Central memory CD4-positive, alpha-beta T cell (primary cell): ENCODE data around the gene LUC7L.
"Not testable (repeated sequence)": the region's sequence is repeated elsewhere in the genome, so short reads cannot be mapped to it uniquely, and the experiment has no call there.

ENCODE experiments used
- DNase-seq: peaks from one replicate; pipeline ENCODE4 v3.0.0; 2022

Gene LUC7L

DNA sequence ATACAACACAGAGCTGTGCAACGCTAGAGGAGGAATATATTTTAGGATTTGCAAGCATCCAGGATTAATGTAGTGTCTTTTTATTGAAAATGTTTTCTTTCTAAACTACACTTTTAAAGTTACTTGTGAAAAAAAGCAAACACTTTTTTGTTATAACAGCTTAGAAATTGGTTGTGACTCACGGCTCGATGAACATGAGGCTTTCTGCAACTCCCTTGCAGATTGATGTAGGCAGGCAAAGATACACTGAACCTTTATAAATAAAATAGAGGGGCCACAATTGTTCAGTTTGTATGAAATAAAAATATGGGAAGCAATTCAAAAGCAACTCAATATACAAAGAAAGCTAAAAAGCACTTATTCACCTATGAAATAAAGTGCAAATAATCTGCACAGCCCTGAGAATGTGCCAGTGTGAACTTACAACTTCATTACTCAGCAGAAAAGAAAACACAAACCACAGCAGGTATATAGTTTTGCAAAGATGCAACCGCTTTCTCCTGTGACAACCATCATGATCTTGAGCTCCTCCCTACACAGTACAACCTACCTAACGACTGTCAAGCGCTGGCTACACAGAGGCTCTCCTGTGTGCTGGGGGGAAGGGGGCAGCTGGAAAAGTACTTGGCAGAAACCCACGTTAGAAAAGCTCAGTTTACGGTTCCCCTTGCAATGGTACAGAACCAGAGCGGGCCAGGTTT, 948 bp downstream of the LUC7L start:
- DNase-seq: no peak

DNA sequence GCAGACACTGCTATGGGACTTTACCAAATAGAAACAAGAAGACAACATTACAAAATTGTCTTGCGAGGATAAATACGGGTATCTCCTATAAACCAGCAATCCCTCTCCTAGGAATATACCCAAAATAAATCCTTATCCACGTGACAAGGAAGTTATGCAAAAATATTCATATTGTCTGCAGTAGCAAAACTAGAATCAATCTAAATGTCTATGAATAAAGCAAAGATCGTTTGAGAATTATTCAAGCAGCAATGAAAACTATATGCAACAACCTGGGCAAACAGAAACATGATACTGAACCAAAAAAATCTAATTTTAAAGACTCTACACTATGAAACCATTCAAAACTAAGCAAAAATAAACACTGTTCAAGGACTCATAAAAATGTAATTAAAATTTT, 9.2 kb downstream of the LUC7L start:
- DNase-seq: no peak

DNA sequence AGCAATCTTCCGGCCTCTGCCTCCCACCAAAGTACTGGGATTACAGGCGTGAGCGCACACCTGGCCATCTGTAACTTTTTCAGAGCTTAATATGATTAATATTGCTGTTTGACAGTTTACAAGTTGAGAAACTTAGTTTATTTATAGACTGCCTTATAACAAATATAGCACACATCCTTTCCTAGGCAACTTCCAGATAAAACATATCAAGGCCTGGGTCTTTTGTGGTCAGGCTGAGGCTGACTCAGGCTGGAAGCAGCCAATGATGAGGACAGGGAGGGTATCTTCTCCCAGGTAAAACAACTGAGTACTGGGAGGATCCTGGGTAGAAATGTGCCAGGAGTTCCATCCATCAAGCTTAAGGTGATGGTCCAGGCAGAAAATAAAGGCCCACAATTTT, 16.2 kb downstream of the LUC7L start:
- DNase-seq: no peak

DNA sequence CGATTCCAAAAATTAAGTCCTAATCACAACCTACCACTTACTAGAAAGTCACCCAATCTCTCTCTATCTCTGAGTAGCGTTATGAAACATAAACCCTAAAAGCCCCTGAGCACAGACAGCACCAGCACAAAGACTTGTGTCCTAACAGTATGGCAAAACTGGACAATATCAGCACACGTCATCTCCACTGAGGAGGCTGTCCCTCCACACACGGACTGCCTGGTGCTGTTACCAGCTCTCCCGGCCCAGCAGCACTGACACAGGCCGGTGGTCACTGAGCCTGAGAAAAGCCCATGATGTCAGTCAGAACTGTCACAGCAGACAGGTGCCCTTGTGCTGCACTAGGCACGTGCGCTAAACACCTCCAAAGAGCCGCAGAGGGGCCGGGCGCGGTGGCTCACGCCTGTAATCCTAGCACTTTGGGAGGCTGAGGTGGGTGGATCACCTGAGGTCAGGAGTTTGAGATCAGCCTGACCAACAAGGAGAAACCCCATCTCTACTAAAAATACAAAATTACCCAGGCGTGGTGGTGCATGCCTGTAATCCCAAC, 17.5 kb downstream of the LUC7L start:
- DNase-seq: not testable (repeated sequence)

DNA sequence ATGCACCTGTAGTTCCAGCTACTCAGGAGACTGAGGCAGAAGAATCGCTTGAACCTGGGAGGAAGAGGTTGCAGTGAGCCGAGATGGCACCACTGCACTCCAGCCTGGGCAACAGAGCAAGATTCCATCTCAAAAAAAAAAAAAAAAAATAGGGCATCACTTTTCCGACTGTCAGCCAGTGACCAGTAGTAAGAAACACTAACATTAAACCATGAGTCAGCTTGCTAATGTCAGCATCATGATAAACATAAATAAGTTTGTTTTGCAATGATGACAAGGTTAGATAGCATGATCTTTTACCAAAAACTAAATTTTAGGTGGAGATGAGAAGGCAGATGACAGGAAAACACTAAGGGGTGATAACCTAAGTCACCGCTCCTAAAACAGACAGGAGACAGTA, 19.9 kb downstream of the LUC7L start:
- DNase-seq: not testable (repeated sequence)

DNA sequence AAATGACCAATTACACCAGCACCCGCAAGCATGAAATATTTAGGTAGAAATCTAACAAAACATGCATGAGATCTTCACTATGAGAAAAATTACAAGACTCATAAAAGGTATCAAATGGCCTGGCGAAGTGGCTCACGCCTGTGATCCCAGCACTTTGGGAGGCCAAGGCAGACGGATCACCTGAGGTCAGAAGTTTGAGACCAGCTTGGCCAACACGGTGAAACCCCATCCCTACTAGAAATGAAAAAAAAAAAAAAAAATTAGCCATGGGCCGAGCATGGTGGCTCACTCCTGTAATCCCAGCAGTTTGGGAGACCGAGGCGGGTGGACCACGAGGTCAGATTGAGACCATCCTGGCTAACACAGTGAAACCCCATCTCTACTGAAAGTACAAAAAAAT, 25.2 kb downstream of the LUC7L start:
- not testable (repeated sequence) for DNase-seq

DNA sequence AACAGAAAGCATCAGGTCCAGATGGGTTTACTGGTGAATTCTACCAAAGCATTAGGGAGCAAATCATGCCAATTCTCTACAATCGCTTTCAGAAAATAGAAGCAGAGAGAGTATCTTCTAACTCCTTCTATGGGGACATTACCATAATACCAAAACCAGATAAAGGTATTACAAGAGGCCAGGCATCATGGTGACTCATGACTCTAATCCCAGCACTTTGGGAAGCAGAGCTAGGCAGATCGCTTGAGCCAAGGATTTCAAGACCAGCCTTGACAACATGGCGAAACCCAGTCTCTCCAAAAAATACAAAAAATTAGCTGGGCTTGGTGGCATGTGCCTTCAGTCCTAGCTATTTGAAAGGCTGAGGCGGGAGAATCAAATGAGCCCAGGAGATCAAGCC, 26.0 kb downstream of the LUC7L start:
- no peak for DNase-seq

DNA sequence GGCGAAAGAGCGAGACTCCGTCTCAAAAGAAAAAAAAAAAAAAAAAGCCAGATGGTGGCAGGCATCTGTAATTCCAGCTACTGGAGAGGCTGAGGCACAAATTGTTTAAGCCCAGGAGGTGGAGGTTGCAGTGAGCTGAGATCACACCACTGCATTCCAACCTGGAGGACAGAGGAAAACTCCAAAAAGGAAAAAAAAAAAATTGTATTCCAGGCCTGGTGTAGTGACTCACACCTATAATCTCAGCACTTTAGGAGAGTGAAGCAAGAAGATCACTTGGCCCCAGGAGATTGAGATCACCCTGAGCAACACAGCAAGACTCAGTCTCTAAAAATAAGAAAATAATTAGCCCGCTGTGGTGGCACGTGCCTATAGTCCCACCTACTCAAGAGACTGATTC, 28.9 kb downstream of the LUC7L start:
- DNase-seq: no peak

DNA sequence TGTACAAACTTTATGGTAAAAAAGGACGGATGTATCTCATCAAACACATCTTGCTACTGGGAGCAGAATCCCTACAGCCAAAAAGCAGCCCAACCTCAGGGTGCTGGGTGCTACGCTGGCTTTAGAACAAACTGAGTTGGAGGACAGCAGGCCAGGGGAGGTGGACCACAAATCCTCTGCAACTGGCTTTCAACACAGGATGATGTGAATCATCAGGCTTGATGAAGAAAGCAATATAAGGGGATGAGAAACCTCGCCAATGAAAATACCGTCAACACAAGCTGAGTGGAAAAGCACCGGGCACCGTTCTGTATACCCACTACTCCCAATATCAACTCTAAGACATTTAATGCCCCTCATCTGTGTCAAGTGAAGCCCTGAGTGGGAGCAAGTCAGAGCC, 34.7 kb downstream of the LUC7L start:
- DNase-seq: no peak

DNA sequence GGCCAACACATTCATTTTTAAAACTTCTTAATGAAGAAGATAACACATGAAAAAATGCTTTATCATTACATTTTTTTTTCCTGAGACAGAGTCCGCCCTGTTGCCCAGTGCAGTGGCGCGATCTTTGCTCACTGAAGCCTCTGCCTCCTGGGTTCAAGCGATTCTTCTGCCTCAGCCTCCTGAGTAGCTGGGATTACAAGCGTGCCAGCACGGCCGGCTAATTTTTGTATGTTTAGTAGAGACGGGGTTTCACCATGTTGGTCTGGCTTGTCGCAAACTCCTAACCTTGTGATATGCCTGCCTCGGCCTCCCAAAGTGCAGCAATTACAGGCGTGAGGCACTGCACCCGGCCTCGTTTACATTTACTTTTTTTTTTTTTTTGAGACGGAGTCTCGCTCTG, 35.8 kb downstream of the LUC7L start:
- DNase-seq: no peak

DNA sequence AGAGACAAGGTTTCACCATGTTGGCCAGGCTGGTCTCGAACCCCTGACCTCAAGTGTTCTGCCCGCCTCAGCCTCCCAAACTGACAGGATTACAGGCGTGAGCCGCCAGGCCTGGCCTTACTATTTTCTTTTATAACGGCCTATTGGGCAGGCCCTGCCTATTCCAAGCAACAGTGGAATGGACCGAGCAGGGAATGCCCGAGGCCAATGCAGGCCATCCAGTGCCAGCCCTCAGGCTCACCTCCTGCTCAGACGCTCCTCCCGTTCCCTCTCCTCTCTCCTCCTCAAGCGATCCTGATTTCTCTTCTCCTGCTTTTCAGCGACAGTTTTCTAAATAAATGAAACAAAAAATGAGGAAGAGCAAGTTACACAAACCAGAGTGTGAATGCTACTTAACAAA, 36.6 kb downstream of the LUC7L start:
- no peak for DNase-seq

DNA sequence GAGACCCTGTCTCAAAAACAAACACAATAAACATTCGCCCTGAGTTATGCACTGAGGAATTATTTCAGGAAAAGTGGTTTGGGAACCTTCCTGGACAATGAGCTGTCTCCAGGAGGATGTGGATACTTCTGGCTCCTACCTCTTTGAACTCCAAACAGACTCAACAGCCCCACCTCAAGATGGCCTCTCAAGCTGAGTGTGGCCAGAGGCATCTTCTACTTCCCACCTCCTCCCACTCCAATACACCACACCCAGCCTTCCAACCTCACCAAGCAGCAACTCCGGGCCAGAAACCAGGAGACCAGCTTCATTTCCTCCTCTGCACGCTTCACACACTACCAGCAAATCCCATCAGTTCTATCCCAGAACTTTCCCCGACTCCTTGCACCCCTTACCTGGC, 37.4 kb downstream of the LUC7L start:
- DNase-seq: no peak

DNA sequence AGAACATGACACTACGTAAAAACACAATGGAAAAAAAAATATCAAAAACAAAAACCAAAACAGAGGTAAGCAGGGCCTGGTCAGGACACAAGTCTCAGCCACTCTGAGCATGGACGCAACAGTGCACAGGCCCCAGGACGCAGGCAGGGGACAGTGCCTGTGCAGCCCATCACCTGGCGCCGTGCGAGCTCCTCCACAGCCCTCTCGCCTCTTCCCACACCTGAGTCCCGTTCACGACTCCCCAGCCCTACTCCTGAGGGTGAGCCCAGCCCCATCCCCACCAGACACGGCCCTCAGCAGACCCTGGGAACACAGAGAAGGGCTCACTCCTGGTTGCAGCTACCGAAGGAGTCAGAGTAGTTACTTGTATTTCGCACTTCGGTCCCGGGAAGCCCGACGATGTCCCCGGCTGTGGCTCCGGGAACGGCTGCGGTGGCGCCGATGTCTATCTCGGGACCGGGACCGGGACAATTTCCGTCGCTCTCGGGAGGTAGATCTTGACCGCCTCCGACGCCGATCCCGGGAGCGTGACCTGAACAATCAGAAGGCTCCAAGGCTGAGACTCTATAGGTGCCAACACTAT, 39.6 kb downstream of the LUC7L start:
- no peak for DNase-seq

DNA sequence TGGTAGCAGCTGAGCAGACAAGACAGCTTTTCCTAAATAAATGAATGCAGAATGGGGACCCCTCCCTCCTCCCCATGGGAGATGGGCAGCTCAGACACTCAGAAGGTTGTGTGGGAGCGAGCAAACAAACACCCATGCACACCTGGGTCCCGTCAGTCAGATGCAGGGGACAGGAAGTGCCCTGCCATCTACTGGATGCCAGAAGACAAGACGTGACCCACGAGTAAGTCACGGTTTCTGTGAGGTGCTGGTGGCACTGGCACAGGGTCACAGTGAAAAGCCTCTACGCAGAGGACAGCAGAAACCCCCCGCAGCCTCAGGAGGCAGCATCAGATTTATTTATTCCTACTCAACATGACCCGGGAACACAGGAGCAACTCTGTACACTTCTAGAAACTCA, 40.6 kb downstream of the LUC7L start:
- no peak for DNase-seq

DNA sequence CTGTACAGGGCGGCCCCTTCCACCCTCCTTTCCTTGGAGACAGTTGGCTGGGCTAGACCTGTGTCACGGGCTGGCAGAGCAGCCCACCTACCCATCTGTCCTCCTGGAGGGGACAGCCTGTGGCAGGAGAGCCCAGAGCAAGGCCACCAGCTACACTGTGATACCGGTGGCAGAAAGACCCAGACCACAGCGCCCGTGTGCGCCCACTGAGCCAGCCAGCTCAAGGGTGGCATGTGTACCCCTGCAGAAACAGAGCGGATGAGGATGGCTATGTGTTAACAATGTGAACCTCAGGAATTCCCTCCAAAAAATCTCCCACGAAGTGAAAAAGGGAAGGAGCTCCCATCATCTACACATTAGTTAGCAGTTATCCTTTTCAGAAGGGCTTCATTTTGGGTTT, 41.9 kb downstream of the LUC7L start:
- no peak for DNase-seq

DNA sequence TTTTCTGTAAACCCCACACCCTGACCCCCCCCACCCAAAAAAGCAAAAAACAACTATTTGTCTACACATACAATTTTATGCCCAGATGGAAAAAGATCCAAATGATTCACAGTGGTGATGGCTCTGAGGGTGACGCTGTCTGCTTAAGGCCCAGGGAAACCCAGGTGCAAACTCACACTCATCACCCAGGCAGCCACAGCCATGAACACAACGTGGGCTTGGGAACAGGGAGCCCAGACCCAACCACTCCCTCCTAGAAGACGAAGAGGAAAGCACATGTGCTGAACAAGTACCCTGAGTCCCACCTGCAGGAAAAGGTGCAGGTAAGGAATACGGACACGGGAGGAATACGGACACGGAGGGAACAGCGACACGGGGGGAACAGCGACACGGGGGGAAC, 43.6 kb downstream of the LUC7L start:
- no peak for DNase-seq

DNA sequence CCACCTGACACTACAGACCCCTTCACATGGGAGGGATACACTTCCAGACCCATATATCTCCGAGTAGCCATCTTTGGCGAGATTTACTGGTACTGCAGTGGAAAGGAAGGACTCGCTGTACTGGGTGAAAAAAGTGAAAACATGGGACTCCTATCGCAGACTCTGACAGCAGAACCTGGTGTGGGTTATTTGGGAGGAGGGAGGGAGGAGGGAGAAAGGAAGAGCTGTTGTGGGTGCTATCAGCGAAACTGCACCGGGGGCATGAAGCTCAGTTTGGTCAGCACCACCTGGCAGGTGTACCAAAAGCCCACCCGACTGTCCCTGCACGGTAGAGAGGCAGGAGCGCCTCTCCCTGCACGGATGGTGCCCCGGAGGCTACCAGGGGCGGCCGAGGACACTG, 44.0 kb downstream of the LUC7L start:
- no peak for DNase-seq

DNA sequence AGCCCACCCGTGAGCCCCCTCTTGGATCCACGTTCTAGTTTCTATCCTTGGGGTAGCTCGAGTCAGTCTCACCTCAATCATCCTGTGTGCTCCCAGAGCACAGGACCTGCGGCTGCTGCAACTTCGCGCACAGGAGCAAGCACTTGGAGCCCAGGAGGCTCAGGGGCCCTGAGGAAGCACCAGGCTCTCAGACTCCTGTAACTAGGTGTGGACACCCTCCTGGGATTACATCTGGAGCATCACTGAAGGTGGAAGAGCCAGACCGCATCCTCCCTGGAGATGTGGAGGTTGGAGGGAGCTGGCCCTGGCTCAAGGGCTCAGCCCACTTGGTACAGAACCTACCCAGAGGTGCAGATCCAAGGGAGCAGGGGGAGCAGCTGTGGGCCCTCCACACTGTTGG, 46.2 kb downstream of the LUC7L start:
- no peak for DNase-seq

DNA sequence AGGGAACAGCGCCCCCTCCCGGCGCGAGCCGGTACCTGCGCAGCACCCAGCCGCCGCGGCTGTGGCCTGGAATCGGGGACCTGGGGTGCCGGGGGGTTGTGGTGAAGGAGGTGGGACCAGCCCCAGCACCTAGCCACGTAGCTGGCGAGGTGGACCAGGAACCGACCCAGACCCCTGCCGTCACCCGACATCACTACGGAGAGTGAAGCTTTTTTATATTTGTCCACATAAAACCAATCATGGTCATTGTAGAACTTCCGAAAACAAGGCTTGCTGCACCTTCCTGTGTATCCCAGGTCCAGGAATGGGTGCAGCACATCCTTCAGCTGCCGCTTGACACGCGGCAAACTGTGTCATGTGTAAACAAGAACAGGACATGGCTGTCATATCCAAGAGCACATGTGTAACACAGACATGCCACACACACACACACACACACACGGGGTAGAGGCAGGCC, 47.7 kb downstream of the LUC7L start:
- DNase-seq: no peak

DNA sequence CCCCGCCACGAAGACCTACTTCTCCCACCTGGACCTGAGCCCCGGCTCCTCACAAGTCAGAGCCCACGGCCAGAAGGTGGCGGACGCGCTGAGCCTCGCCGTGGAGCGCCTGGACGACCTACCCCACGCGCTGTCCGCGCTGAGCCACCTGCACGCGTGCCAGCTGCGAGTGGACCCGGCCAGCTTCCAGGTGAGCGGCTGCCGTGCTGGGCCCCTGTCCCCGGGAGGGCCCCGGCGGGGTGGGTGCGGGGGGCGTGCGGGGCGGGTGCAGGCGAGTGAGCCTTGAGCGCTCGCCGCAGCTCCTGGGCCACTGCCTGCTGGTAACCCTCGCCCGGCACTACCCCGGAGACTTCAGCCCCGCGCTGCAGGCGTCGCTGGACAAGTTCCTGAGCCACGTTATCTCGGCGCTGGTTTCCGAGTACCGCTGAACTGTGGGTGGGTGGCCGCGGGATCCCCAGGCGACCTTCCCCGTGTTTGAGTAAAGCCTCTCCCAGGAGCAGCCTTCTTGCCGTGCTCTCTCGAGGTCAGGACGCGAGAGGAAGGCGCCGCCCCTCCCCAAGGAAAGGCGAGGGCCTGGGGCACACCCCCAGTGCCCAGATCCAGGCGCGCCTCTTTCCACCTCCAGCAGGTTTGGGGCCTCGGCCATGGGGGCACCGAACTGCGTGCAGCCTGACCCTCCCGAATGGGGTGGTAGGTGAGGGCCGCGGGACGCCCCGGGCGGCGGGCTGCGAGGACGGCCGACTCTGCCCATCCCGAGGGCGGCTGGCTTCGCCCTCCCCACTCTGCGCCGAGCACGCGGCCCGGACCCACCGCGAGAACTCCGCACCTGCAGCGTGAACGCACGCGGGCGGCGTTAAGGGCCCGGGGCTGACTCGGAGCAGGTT, 48.3 kb downstream of the LUC7L start:
- peak; percentile 76 for DNase-seq

DNA sequence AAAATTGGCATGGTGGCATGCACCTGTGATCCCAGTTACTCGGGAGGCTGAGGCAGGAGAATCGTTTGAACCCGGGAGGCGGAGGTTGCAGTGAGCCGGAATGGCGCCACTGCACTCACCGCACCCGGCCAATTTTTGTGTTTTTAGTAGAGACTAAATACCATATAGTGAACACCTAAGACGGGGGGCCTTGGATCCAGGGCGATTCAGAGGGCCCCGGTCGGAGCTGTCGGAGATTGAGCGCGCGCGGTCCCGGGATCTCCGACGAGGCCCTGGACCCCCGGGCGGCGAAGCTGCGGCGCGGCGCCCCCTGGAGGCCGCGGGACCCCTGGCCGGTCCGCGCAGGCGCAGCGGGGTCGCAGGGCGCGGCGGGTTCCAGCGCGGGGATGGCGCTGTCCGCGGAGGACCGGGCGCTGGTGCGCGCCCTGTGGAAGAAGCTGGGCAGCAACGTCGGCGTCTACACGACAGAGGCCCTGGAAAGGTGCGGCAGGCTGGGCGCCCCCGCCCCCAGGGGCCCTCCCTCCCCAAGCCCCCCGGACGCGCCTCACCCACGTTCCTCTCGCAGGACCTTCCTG, 49.1 kb downstream of the LUC7L start, which contains the start of gene HBQ1:
TSS of gene HBQ1 (plus strand) at position 359 of the 575 bp plus-strand sequence. CDS start at position 387, 28 bp downstream.
- no peak for DNase-seq

DNA sequence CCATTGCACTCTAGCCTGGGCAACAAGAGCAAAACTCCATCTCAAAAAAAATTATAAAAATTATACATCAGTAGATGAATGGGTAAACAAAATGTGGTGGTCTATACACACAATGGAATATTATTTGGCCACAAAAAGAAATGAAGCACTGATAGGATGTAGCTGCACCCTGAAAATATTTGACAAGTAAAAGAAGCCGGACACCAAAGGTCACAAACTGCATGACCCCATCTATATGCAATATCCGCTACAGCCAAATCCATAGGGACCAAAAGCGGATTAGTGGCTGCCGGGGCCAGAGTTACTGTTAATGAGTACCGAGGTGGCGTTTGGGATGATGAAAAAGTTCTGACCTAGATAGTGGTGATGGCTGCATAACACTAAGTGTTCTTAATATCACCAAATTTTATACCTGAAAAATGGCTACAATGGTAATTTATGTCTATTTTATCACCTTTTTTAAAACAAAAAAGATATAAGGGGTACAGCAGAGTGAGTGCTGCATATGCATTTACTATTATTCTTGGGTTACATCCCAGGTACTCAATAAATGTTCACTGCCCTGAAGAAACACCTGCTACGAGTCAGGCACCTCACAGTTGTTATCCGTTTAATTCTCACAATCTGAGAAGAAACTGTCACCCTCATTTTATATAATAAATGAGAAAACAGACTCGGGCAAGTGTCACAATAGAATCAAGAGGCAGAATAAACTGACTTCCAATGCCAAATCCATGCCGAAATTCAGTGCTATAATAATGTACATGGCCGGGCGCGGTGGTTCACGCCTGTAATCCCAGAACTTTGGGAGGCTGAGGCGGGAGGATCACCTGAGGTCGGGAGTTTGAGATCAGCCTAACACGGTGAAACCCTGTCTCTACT, 49.8 kb downstream of the LUC7L start:
- DNase-seq: no peak
